Measurements from ENCODE around the gene TNNC1.
A peak's percentile ranks its signal among the peaks of the same experiment; 100 is the strongest.

The TNNC1 gene

GRCh38 chr3:52443791-52444687 lies 9.8 kb downstream of the TNNC1 start:
- no peak overlapping the region for H3K27ac ChIP-seq
- H3K36me3 ChIP-seq, result no peaks in the 10 kb centered on the region
- H4K20me1 ChIP-seq, result peaks cover 71% of the 10 kb centered on the region
- no peak for TF ChIP-seq Cebpa-rat (IDR thresholded peaks at IDR 0.05)
- H3K4me3 ChIP-seq, result no peak overlapping the region
- H3K4me2 ChIP-seq, result peak overlapping the region; percentile 88
- peaks cover 54% of the 10 kb centered on the region for H3K27me3 ChIP-seq
- H3K4me1 ChIP-seq, result peaks cover 36% of the 10 kb centered on the region
- H3K9ac ChIP-seq, result no peak overlapping the region
- no peaks in the 10 kb centered on the region for H3K9me3 ChIP-seq

GRCh38 chr3:52443268-52443610 lies 10.6 kb downstream of the TNNC1 start:
- H3K4me3 ChIP-seq, result no peak overlapping the region
- H3K4me2 ChIP-seq, result peak overlapping the region; percentile 88
- peaks cover 36% of the 10 kb centered on the region for H3K4me1 ChIP-seq
- no peak overlapping the region for H3K9ac ChIP-seq
- peaks cover 59% of the 10 kb centered on the region for H3K27me3 ChIP-seq
- peaks cover 79% of the 10 kb centered on the region for H4K20me1 ChIP-seq
- H3K9me3 ChIP-seq, result no peaks in the 10 kb centered on the region
- no peaks in the 10 kb centered on the region for H3K36me3 ChIP-seq
- no peak for TF ChIP-seq Cebpa-rat (IDR thresholded peaks at IDR 0.05)
- no peak overlapping the region for H3K27ac ChIP-seq

- Histone ChIP-seq H3K9ac (no peak overlapping the region), H3K4me3 (no peak overlapping the region), H3K9me3 (no peaks in the 10 kb centered on the region), H3K4me2 (peak overlapping the region; percentile 88), H3K4me1 (peaks cover 40% of the 10 kb centered on the region), H3K27me3 (peaks cover 63% of the 10 kb centered on the region), H3K27ac (no peak overlapping the region), H3K36me3 (no peaks in the 10 kb centered on the region), H4K20me1 (peaks cover 84% of the 10 kb centered on the region)
- no peak for TF ChIP-seq Cebpa-rat (IDR thresholded peaks at IDR 0.05)
Measured at GRCh38 chr3:52442409-52443267, 11.2 kb downstream of the TNNC1 start.

- H3K27me3 ChIP-seq, result peaks cover 63% of the 10 kb centered on the region
- no peaks in the 10 kb centered on the region for H3K36me3 ChIP-seq
- no peak for TF ChIP-seq Cebpa-rat (IDR thresholded peaks at IDR 0.05)
- no peak overlapping the region for H3K9ac ChIP-seq
- H3K9me3 ChIP-seq, result no peaks in the 10 kb centered on the region
- peaks cover 83% of the 10 kb centered on the region for H4K20me1 ChIP-seq
- H3K4me2 ChIP-seq, result peak overlapping the region; percentile 88; the same call in 1 of the 2 replicates
- H3K4me1 ChIP-seq, result peaks cover 48% of the 10 kb centered on the region
- H3K4me3 ChIP-seq, result no peak overlapping the region
- no peak overlapping the region for H3K27ac ChIP-seq
Measured at GRCh38 chr3:52441772-52442332, 12.0 kb downstream of the TNNC1 start.

- Histone ChIP-seq H4K20me1 (peaks cover 77% of the 10 kb centered on the region), H3K9ac (no peak overlapping the region), H3K36me3 (no peaks in the 10 kb centered on the region), H3K27ac (no peak overlapping the region), H3K27me3 (peaks cover 57% of the 10 kb centered on the region), H3K4me1 (peaks cover 54% of the 10 kb centered on the region), H3K4me2 (no peak overlapping the region), H3K4me3 (no peak overlapping the region), H3K9me3 (no peaks in the 10 kb centered on the region)
- no peak for TF ChIP-seq Cebpa-rat (IDR thresholded peaks at IDR 0.05)
Measured at GRCh38 chr3:52441091-52441771, 12.6 kb downstream of the TNNC1 start.

- H3K36me3 ChIP-seq, result no peaks in the 10 kb centered on the region
- H4K20me1 ChIP-seq, result peaks cover 77% of the 10 kb centered on the region
- H3K4me3 ChIP-seq, result no peak overlapping the region
- H3K4me2 ChIP-seq, result no peak overlapping the region
- H3K27me3 ChIP-seq, result peaks cover 52% of the 10 kb centered on the region
- H3K4me1 ChIP-seq, result peaks cover 60% of the 10 kb centered on the region
- no peak overlapping the region for H3K27ac ChIP-seq
- H3K9me3 ChIP-seq, result no peaks in the 10 kb centered on the region
- no peak for TF ChIP-seq Cebpa-rat (IDR thresholded peaks at IDR 0.05)
- no peak overlapping the region for H3K9ac ChIP-seq
Measured at GRCh38 chr3:52440671-52441070, 13.2 kb downstream of the TNNC1 start.

- no peak overlapping the region for H3K9ac ChIP-seq
- H3K4me3 ChIP-seq, result no peak overlapping the region
- H4K20me1 ChIP-seq, result peaks cover 76% of the 10 kb centered on the region
- H3K4me1 ChIP-seq, result peaks cover 61% of the 10 kb centered on the region
- no peak overlapping the region for H3K4me2 ChIP-seq
- TF ChIP-seq Cebpa-rat (IDR thresholded peaks at IDR 0.05), result no peak
- no peaks in the 10 kb centered on the region for H3K36me3 ChIP-seq
- H3K27ac ChIP-seq, result no peak overlapping the region
- H3K27me3 ChIP-seq, result peaks cover 48% of the 10 kb centered on the region
- H3K9me3 ChIP-seq, result no peaks in the 10 kb centered on the region
Measured at GRCh38 chr3:52440249-52440551, 13.6 kb downstream of the TNNC1 start.

GRCh38 chr3:52439426-52440248 lies 14.2 kb downstream of the TNNC1 start:
- Histone ChIP-seq H3K4me1 (peaks cover 61% of the 10 kb centered on the region), H3K9me3 (no peaks in the 10 kb centered on the region), H3K27me3 (peaks cover 45% of the 10 kb centered on the region), H3K4me3 (no peak overlapping the region), H3K4me2 (no peak overlapping the region), H4K20me1 (peaks cover 70% of the 10 kb centered on the region), H3K36me3 (no peaks in the 10 kb centered on the region), H3K9ac (no peak overlapping the region), H3K27ac (no peak overlapping the region)
- TF ChIP-seq Cebpa-rat (IDR thresholded peaks at IDR 0.05), result no peak

Measured in BLaER1 (cell line).